IMR-90 (cell line): ENCODE results near the gene PPFIA1. TPM values are rescaled to one million over a fixed set of nuclear protein-coding genes. Genes with fewer than 3 reads are reported as not detected.

Experiments used
- ATAC-seq: fragments of 200-7000 bp; cut with Tn5 transposase; 2 replicates; pipeline ENCODE4 v1.9.1; 2020; ENCODE audit warnings: low read depth, mild to moderate bottlenecking, moderate library complexity
- BruUV-seq: library from RNA; stranded (reverse); fragments of 400-500 nt; replicated peaks from 2 replicates; lab custom pipeline; 2021; lab: Mats Ljungman, UMichigan
- CTCF ChIA-PET: fragments of 300-600 bp; formaldehyde crosslinking; extraction: SDS; loops from one replicate; lab custom pipeline; 2021; ENCODE audit warnings: antibody characterized with exemption; lab: Yijun Ruan, JAX
- POLR2A ChIA-PET: fragments of 300-600 bp; sonication (Branson Sonifier 250); formaldehyde crosslinking; loops from one replicate; lab custom pipeline; 2022; ENCODE audit warnings: antibody characterized with exemption; ENCODE audit not compliant: unreplicated experiment; lab: Charles Lee
- DNase-seq: peaks from one replicate; pipeline ENCODE4 v3.0.0; 2013
- H2AFZ ChIP-seq: replicated peaks from 2 replicates; pipeline ENCODE3; 2013; ENCODE audit warnings: low read length, mild to moderate bottlenecking; ENCODE audit not compliant: poor library complexity
- H2AK5ac ChIP-seq: 2 replicates; pipeline ENCODE4 v1.6.1; 2013; ENCODE audit warnings: low read depth, low read length, inconsistent platforms
- H2AK9ac ChIP-seq: replicated peaks from 2 replicates; pipeline ENCODE3; 2013; ENCODE audit warnings: mild to moderate bottlenecking, low read depth, low read length, moderate library complexity; ENCODE audit not compliant: poor library complexity
- H2BK120ac ChIP-seq: 2 replicates; pipeline ENCODE4 v1.6.1; 2013; ENCODE audit warnings: low read depth, low read length, inconsistent platforms
- H2BK15ac ChIP-seq: 3 replicates; pipeline ENCODE4 v1.6.1; 2013; ENCODE audit warnings: low read depth, low read length, inconsistent platforms
- H2BK20ac ChIP-seq: 2 replicates; pipeline ENCODE4 v1.6.1; 2013; ENCODE audit warnings: low read depth, mild to moderate bottlenecking, inconsistent platforms, low read length, moderate library complexity
- H2BK5ac ChIP-seq: 2 replicates; pipeline ENCODE4 v1.6.1; 2013; ENCODE audit warnings: mild to moderate bottlenecking, low read depth, low read length, inconsistent platforms; ENCODE audit not compliant: poor library complexity, severe bottlenecking
- H3K14ac ChIP-seq: replicated peaks from 2 replicates; pipeline ENCODE4 v1.6.1; 2013; ENCODE audit warnings: low read depth, low read length, inconsistent platforms
- H3K18ac ChIP-seq: 2 replicates; pipeline ENCODE4 v1.6.1; 2013; ENCODE audit warnings: low read depth, low read length, control low read depth
- H3K23ac ChIP-seq: 2 replicates; pipeline ENCODE4 v1.6.1; 2013; ENCODE audit warnings: low read depth, low read length, inconsistent platforms
- H3K27ac ChIP-seq: 2 replicates; pipeline ENCODE4 v1.5.1; 2013; ENCODE audit warnings: mild to moderate bottlenecking, control low read depth, low read length; ENCODE audit not compliant: insufficient read depth
- H3K27me3 ChIP-seq: 2 replicates; pipeline ENCODE4 v1.6.1; 2013; ENCODE audit warnings: low read length; ENCODE audit not compliant: control insufficient read depth, insufficient read depth
- H3K36me3 ChIP-seq: 2 replicates; pipeline ENCODE4 v1.6.1; 2013; ENCODE audit warnings: low read length, mixed read lengths; ENCODE audit not compliant: control insufficient read depth, insufficient read depth
- H3K4ac ChIP-seq: 2 replicates; pipeline ENCODE4 v1.6.1; 2013; ENCODE audit warnings: low read depth, low read length, inconsistent platforms
- H3K4me1 ChIP-seq: 2 replicates; pipeline ENCODE4 v1.6.1; 2013; ENCODE audit warnings: low read length, mixed read lengths; ENCODE audit not compliant: control insufficient read depth, insufficient read depth
- H3K4me2 ChIP-seq: 2 replicates; pipeline ENCODE4 v1.6.1; 2013; ENCODE audit warnings: low read depth, mild to moderate bottlenecking, control low read depth, low read length, moderate library complexity
- H3K4me3 ChIP-seq: 2 replicates; pipeline ENCODE4 v1.5.1; 2013; ENCODE audit warnings: low read depth, mild to moderate bottlenecking, control low read depth, low read length, moderate library complexity; ENCODE audit not compliant: insufficient read depth
- H3K56ac ChIP-seq: 2 replicates; pipeline ENCODE4 v1.6.1; 2013; ENCODE audit warnings: low read length, inconsistent platforms; ENCODE audit not compliant: insufficient read depth; ENCODE audit errors: extremely low read depth
- H3K79me1 ChIP-seq, 2 experiments: 2 replicates each; pipeline ENCODE4 v1.6.1; 2013; ENCODE audit warnings: low read length in 2 of 2, inconsistent platforms in 1 of 2, low read depth in 1 of 2
- H3K9ac ChIP-seq: 2 replicates; pipeline ENCODE4 v1.6.1; 2013; ENCODE audit warnings: low read depth, low read length, control low read depth
- H3K9me1 ChIP-seq: 2 replicates; pipeline ENCODE4 v1.6.1; 2013; ENCODE audit warnings: low read length, inconsistent platforms; ENCODE audit not compliant: insufficient read depth
- H3K9me3 ChIP-seq: 2 replicates; pipeline ENCODE4 v1.6.1; 2013; ENCODE audit warnings: low read length; ENCODE audit not compliant: control insufficient read depth, insufficient read depth
- H4K20me1 ChIP-seq: 2 replicates; pipeline ENCODE4 v1.6.1; 2013; ENCODE audit warnings: low read length, inconsistent platforms; ENCODE audit not compliant: insufficient read depth
- H4K5ac ChIP-seq: 2 replicates; pipeline ENCODE4 v1.6.1; 2013; ENCODE audit warnings: mild to moderate bottlenecking, low read depth, low read length, control low read depth
- H4K8ac ChIP-seq, 2 experiments: 2 replicates each; pipeline ENCODE4 v1.6.1; 2013; ENCODE audit warnings: low read depth in 2 of 2, low read length in 2 of 2, control low read depth in 1 of 2, inconsistent platforms in 1 of 2
- H4K91ac ChIP-seq: 2 replicates; pipeline ENCODE4 v1.6.1; 2013; ENCODE audit warnings: low read depth, low read length, inconsistent platforms; ENCODE audit not compliant: insufficient read depth
- BHLHE40 ChIP-seq: fragments of 150-350 bp; IDR thresholded peaks from 2 replicates; pipeline ENCODE4 v1.6.1; 2016; ENCODE audit warnings: mild to moderate bottlenecking, low read depth, low read length
- CEBPB ChIP-seq: IDR thresholded peaks from 2 replicates; pipeline ENCODE4 v1.6.1; 2012; ENCODE audit warnings: low read depth, low read length, improper control_type of control experiment
- CHD1 ChIP-seq: IDR thresholded peaks from 2 replicates; pipeline ENCODE4 v1.6.1; 2012; ENCODE audit warnings: low read depth, low read length, improper control_type of control experiment
- FOS ChIP-seq: fragments of 150-350 bp; IDR thresholded peaks from 2 replicates; pipeline ENCODE4 v1.6.1; 2016; ENCODE audit warnings: low read depth, low read length
- MAFK ChIP-seq: IDR thresholded peaks from 2 replicates; pipeline ENCODE4 v1.6.1; 2012; ENCODE audit warnings: low read depth, low read length, improper control_type of control experiment
- MAZ ChIP-seq: IDR thresholded peaks from 2 replicates; pipeline ENCODE4 v1.6.1; 2012; ENCODE audit warnings: low read depth, mild to moderate bottlenecking, low read length, improper control_type of control experiment, moderate library complexity, borderline replicate concordance
- MXI1 ChIP-seq: IDR thresholded peaks from 2 replicates; pipeline ENCODE4 v1.6.1; 2012; ENCODE audit warnings: low read depth, mild to moderate bottlenecking, low read length, moderate library complexity, borderline replicate concordance
- POLR2A ChIP-seq: IDR thresholded peaks from 2 replicates; pipeline ENCODE4 v1.6.1; 2012; ENCODE audit warnings: mild to moderate bottlenecking, low read depth, low read length
- RAD21 ChIP-seq: IDR thresholded peaks from 2 replicates; pipeline ENCODE4 v1.6.1; 2012; ENCODE audit warnings: low read length, improper control_type of control experiment
- SMC3 ChIP-seq: fragments of 150-350 bp; IDR thresholded peaks from 2 replicates; pipeline ENCODE4 v1.6.1; 2016; ENCODE audit warnings: low read depth, mild to moderate bottlenecking, antibody characterized with exemption, low read length, moderate library complexity
- WGBS, 2 experiments: methylation state at CpG; one replicate each; pipeline versions ENCODE4 v1.1.5 to v1.1.7; 2013; ENCODE audit warnings: missing lambda C conversion rate in 2 of 2; ENCODE audit not compliant: insufficient read length in 1 of 2; ENCODE audit errors: extremely low coverage in 2 of 2; 5-methylcytosine and 5-hydroxymethylcytosine counted together
- dilution Hi-C: fragments of 300-500 bp; cut with HindIII; formaldehyde crosslinking; loops from one replicate; pipeline ENCODE4 v1.14.3; 2018; ENCODE audit warnings: low sequenced_read_pairs; ENCODE audit not compliant: unreplicated experiment
- in situ Hi-C: fragments of 300-500 bp; cut with MboI; formaldehyde crosslinking; loops from 3 replicates; pipeline ENCODE4 v1.14.3; 2019; ENCODE audit warnings: low sequenced_read_pairs, inconsistent platforms, mixed read lengths
- intact Hi-C: fragments of 100-400 bp; cut with micrococcal nuclease; formaldehyde crosslinking; loops from 2 replicates; pipeline ENCODE4 v1.10.0; 2022
- polyA plus RNA-seq, 3 experiments: library from polyadenylated mRNA; depleted of rRNA; stranded (reverse); fragments of >200 nt; gene quantifications; 2 replicates each; pipeline ENCODE4 v1.2.3, GENCODE V29; 2012; ENCODE audit warnings: low replicate concordance in 1 of 3
- total RNA-seq: library from RNA; depleted of rRNA; stranded (reverse); fragments of >200 nt; gene quantifications from 2 replicates; pipeline ENCODE4 v1.2.3, GENCODE V29; 2012
- TF ChIP-seq, protein P1 (sequence below): fragments of 150-350 bp; IDR thresholded peaks from 2 replicates; pipeline ENCODE4 v1.6.1; 2017; ENCODE audit warnings: mild to moderate bottlenecking, antibody characterized with exemption, low read length, low read depth
- TF ChIP-seq, protein P2 (sequence below): fragments of 150-350 bp; IDR thresholded peaks from 2 replicates; pipeline ENCODE4 v1.6.1; 2016; ENCODE audit warnings: low read depth, mild to moderate bottlenecking, low read length, moderate library complexity, borderline replicate concordance
- TF ChIP-seq, protein P3 (sequence below): conservative IDR thresholded peaks from 2 replicates; pipeline ENCODE4 v1.5.1; 2012; ENCODE audit warnings: mild to moderate bottlenecking, low read depth, low read length, improper control_type of control experiment

Gene PPFIA1
- total and polyA plus RNA-seq, 2 of the 4 experiments (the other 2 are of a cell fraction), result 25.6 to 37.2 TPM

- H2AK5ac ChIP-seq, result no peak overlapping the region
- peak overlapping the region; percentile 75 for H3K14ac ChIP-seq
- no peak overlapping the region for H2BK15ac ChIP-seq
- in situ Hi-C loops (no loop called here), dilution Hi-C loops (no loop called here), intact Hi-C loops (loop anchor here (2.0 to 5.0 kb wide), 2 partner anchors 68 to 126 kb away; partner anchors contain the start of genes CTTN and FADD)
- H3K4ac ChIP-seq, result peak overlapping the region; percentile 51
- H2BK5ac ChIP-seq, result peak overlapping the region; percentile 78
- H3K9me3 ChIP-seq, result no peaks in the 10 kb centered on the region
- H3K4me1 ChIP-seq, result peaks cover 5% of the 10 kb centered on the region; the same call in 1 of the 2 replicates
- H3K9ac ChIP-seq, result peak overlapping the region; percentile 78
- H4K8ac ChIP-seq, result no peak overlapping the region
- peak overlapping the region; percentile 97 for H3K4me2 ChIP-seq
- WGBS, 2 experiments, result 0% methylated on average over 14 of the region's 75 CpGs; no CpG with 5 or more reads in 1 of the 2 experiments
- peaks cover 11% of the 10 kb centered on the region for H3K27me3 ChIP-seq
- peaks cover 6% of the 10 kb centered on the region; the same call in 1 of the 2 replicates for H3K9me1 ChIP-seq
- peak overlapping the region; percentile 96 for H3K4me3 ChIP-seq
- DNase-seq (peak; percentile 65), ATAC-seq (peak; percentile 51)
- peak overlapping the region; percentile 96 for H2AK9ac ChIP-seq
- peaks cover 22% of the 10 kb centered on the region for H4K20me1 ChIP-seq
- no TSS peak for BruUV-seq
- H3K79me1 ChIP-seq, result peaks cover 25 to 48% of the 10 kb centered on the region in 2 experiments
- peak overlapping the region; percentile 94 for H3K23ac ChIP-seq
- H3K56ac ChIP-seq, result 0 out of 2 replicates have a peak overlapping the region, but pooled peaks have one; percentile 6
- POLR2A ChIA-PET, result interaction anchor here (0.7 kb wide), 1 partner anchor 1584 kb away, joined by 6 read pairs; no protein-coding TSS in a partner anchor
- CTCF ChIA-PET, result no interaction called here
- H3K27ac ChIP-seq, result peak overlapping the region; percentile 75
- peak overlapping the region; percentile 62; the same call in 1 of the 2 replicates for H4K91ac ChIP-seq
- H4K5ac ChIP-seq, result peak overlapping the region; percentile 8; the same call in 1 of the 2 replicates
- H2BK120ac ChIP-seq, result no peak overlapping the region
- no peak overlapping the region for H2BK20ac ChIP-seq
- peaks cover 17% of the 10 kb centered on the region for H3K36me3 ChIP-seq
- H2AFZ ChIP-seq, result peak overlapping the region; percentile 89
- H3K18ac ChIP-seq, result no peak overlapping the region
- TF ChIP-seq BHLHE40 (no peak), CHD1 (no peak), RAD21 (peak; percentile 42; the same call in 1 of the 2 replicates), MAFK (no peak), SMC3 (no peak), CEBPB (no peak), POLR2A (peak; percentile 27; the same call in 1 of the 2 replicates), MXI1 (no peak), FOS (no peak), MAZ (no peak)
- TF ChIP-seq, protein P1, sequence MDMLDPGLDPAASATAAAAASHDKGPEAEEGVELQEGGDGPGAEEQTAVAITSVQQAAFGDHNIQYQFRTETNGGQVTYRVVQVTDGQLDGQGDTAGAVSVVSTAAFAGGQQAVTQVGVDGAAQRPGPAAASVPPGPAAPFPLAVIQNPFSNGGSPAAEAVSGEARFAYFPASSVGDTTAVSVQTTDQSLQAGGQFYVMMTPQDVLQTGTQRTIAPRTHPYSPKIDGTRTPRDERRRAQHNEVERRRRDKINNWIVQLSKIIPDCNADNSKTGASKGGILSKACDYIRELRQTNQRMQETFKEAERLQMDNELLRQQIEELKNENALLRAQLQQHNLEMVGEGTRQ, result no peak
- TF ChIP-seq, protein P2, sequence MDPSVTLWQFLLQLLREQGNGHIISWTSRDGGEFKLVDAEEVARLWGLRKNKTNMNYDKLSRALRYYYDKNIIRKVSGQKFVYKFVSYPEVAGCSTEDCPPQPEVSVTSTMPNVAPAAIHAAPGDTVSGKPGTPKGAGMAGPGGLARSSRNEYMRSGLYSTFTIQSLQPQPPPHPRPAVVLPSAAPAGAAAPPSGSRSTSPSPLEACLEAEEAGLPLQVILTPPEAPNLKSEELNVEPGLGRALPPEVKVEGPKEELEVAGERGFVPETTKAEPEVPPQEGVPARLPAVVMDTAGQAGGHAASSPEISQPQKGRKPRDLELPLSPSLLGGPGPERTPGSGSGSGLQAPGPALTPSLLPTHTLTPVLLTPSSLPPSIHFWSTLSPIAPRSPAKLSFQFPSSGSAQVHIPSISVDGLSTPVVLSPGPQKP, result no peak
- TF ChIP-seq, protein P3, sequence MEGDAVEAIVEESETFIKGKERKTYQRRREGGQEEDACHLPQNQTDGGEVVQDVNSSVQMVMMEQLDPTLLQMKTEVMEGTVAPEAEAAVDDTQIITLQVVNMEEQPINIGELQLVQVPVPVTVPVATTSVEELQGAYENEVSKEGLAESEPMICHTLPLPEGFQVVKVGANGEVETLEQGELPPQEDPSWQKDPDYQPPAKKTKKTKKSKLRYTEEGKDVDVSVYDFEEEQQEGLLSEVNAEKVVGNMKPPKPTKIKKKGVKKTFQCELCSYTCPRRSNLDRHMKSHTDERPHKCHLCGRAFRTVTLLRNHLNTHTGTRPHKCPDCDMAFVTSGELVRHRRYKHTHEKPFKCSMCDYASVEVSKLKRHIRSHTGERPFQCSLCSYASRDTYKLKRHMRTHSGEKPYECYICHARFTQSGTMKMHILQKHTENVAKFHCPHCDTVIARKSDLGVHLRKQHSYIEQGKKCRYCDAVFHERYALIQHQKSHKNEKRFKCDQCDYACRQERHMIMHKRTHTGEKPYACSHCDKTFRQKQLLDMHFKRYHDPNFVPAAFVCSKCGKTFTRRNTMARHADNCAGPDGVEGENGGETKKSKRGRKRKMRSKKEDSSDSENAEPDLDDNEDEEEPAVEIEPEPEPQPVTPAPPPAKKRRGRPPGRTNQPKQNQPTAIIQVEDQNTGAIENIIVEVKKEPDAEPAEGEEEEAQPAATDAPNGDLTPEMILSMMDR, result peak; percentile 23; the same call in 1 of the 2 replicates
These were observed 573 bp downstream of the PPFIA1 start for GRCh38 chr11:70270877-70271648.
